Upper lobe of left lung (tissue), 6 donors: ENCODE measurements around the gene RRP1. TPM values are rescaled to one million over a fixed set of nuclear protein-coding genes. Genes with fewer than 3 reads are reported as not detected.
A peak's percentile ranks its signal among the peaks of the same experiment; 100 is the strongest.

ENCODE experiments used
- ATAC-seq, 2 donors: fragments of 200-7000 bp; cut with Tn5 transposase; one replicate each; pipeline ENCODE4 v1.9.1; 2022; ENCODE audit warnings: mild to moderate bottlenecking in 2 of 2, moderate library complexity in 2 of 2; ENCODE audit not compliant: low FRiP score in 2 of 2
- DNase-seq, 2 donors: peaks; one replicate each; pipeline ENCODE4 v3.0.0-alpha.2; 2019 to 2020
- H3K27ac ChIP-seq, 4 donors: fragments of 200-600 bp; sonication (generic); one replicate each; pipeline ENCODE4 v1.5.1; 2016 to 2019
- H3K27me3 ChIP-seq, 4 donors: fragments of 200-600 bp; sonication (generic); one replicate each; pipeline ENCODE4 v1.5.1; 2017 to 2019
- H3K36me3 ChIP-seq, 4 donors: fragments of 200-600 bp; sonication (generic); one replicate each; pipeline ENCODE4 v1.5.1; 2016 to 2019
- H3K4me1 ChIP-seq, 4 donors: fragments of 200-600 bp; sonication (generic); one replicate each; pipeline ENCODE4 v1.5.1; 2018 to 2019
- H3K4me3 ChIP-seq, 4 donors: fragments of 200-600 bp; sonication (generic); one replicate each; pipeline ENCODE4 v1.5.1; 2017 to 2019; ENCODE audit warnings: mild to moderate bottlenecking in 2 of 4, moderate library complexity in 1 of 4
- H3K9me3 ChIP-seq, 4 donors: fragments of 200-600 bp; sonication (generic); one replicate each; pipeline ENCODE4 v1.5.1; 2018 to 2019
- EP300 ChIP-seq, 4 donors: sonication (generic); formaldehyde crosslinking; IDR thresholded peaks; one replicate each; pipeline ENCODE4 v1.5.1; 2017; ENCODE audit warnings: antibody characterized with exemption in 4 of 4, control low read depth in 2 of 4
- POLR2A ChIP-seq, 4 donors: fragments of 450-650 bp; IDR thresholded peaks; one replicate each; pipeline ENCODE4 v1.5.1; 2016 to 2017; ENCODE audit warnings: antibody characterized with exemption in 4 of 4, mild to moderate bottlenecking in 2 of 4
- POLR2AphosphoS5 ChIP-seq, 2 donors: sonication (generic); formaldehyde crosslinking; IDR thresholded peaks; one replicate each; pipeline ENCODE4 v1.5.1; 2017; ENCODE audit warnings: antibody characterized with exemption in 2 of 2
- WGBS, 2 donors: methylation state at CpG; one replicate each; pipeline ENCODE4 v1.1.5; 2017 to 2018; 5-methylcytosine and 5-hydroxymethylcytosine counted together
- total RNA-seq, 6 donors: library from RNA; depleted of rRNA in 4 of 6; stranded (reverse); fragments of >200 nt in 4 of 6; gene quantifications; one replicate each; pipeline versions ENCODE4 v1.1.0 to v1.2.1, GENCODE V29; 2016 to 2021
- TF ChIP-seq, protein P1 (sequence below), 6 experiments: fragments of 450-650 bp in 4 of 6; fragments of 200-600 bp in 2 of 6; sonication (generic) in 2 of 6; IDR thresholded peaks; one replicate each; pipeline ENCODE4 v1.5.1; 2016 to 2019; ENCODE audit warnings: antibody characterized with exemption in 6 of 6
- donor health status: DM: no; HTN: no; CAD: no; lungs with moderate emphysema.
- donor health status: DM: no; HTN: yes; CAD: no; lungs with severe emphysema.

RRP1 gene
- total RNA-seq, 6 donors from 2014 or later = 12.0 to 25.1 (median 20.9) TPM

DNA sequence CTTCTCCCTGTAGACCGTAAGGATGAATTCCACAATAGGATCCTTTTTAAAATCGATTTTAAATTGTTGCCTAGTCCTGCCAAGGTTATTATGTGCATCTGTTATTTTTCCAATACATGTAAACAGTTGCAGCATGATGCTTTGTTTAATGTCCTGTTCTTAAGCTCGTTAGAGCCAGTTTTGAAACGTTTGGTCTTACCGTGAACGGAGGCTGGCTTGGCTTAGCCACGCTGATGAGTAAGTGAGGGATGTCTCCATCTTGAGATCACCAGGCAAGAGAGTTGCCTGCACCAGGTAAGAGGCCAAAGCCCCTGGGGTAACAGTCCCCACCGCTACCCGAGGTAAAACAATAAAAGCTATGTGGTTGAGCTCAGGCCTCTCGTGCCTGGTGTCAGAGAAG, 30.6 kb upstream of the RRP1 start:
- Histone ChIP-seq H3K36me3 (peaks cover 0 to 78% (median 65%) of the 10 kb centered on the region in 4 donors), H3K4me1 (peaks cover 13 to 23% (median 19%) of the 10 kb centered on the region in 4 donors), H3K27me3 (no peaks in the 10 kb centered on the region), H3K4me3 (peak overlapping the region in 2 of 4 donors; percentile 25 to 30), H3K9me3 (no peaks in the 10 kb centered on the region), H3K27ac (peak overlapping the region; percentile 78 to 85 (median 80))
- DNase-seq = no peak
- no peak for ATAC-seq
- TF ChIP-seq EP300 (IDR thresholded peaks at IDR 0.05) (no peak), POLR2A (IDR thresholded peaks at IDR 0.05) (no peak), POLR2AphosphoS5 (IDR thresholded peaks at IDR 0.05) (no peak)
- TF ChIP-seq, protein P1, sequence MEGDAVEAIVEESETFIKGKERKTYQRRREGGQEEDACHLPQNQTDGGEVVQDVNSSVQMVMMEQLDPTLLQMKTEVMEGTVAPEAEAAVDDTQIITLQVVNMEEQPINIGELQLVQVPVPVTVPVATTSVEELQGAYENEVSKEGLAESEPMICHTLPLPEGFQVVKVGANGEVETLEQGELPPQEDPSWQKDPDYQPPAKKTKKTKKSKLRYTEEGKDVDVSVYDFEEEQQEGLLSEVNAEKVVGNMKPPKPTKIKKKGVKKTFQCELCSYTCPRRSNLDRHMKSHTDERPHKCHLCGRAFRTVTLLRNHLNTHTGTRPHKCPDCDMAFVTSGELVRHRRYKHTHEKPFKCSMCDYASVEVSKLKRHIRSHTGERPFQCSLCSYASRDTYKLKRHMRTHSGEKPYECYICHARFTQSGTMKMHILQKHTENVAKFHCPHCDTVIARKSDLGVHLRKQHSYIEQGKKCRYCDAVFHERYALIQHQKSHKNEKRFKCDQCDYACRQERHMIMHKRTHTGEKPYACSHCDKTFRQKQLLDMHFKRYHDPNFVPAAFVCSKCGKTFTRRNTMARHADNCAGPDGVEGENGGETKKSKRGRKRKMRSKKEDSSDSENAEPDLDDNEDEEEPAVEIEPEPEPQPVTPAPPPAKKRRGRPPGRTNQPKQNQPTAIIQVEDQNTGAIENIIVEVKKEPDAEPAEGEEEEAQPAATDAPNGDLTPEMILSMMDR (IDR thresholded peaks at IDR 0.05) = no peak
- WGBS, 2 donors = 72 to 79% methylated on average over 10 of the region's 10 CpGs

DNA sequence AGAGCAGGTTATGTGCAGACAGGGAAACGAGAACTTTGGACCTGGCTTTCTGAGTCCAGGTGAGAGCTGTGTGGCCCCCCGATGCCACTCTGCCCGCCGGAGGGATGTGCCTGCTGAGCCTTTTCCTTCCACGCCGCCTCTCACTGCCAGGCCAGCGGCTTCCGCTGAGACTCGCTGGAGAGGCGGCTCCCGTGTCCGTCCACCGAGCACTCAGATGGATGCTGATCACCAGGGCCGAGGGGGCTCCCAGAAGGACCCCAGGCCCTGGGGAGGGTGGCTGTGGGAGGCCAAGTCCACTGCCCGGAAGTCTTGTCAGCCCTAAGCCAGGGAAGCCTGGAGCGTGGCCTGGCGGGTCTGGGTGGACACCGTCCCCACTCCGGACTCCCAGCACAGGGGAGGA, 29.7 kb upstream of the RRP1 start:
- DNase-seq (peak in 1 of 2 donors; percentile 60), ATAC-seq (no peak)
- peaks cover 0 to 69% (median 56%) of the 10 kb centered on the region in 4 donors for H3K36me3 ChIP-seq
- no peaks in the 10 kb centered on the region for H3K9me3 ChIP-seq
- no peak overlapping the region for H3K4me3 ChIP-seq
- peak overlapping the region in 2 of 4 donors; percentile 80 to 85 for H3K27ac ChIP-seq
- peaks cover 13 to 23% (median 19%) of the 10 kb centered on the region in 4 donors for H3K4me1 ChIP-seq
- 99 to 100% methylated on average over 7 to 12 of the region's 19 CpGs for WGBS, 2 donors
- TF ChIP-seq POLR2AphosphoS5 (IDR thresholded peaks at IDR 0.05) = no peak
- TF ChIP-seq, protein P1 (IDR thresholded peaks at IDR 0.05) = no peak
- no peaks in the 10 kb centered on the region for H3K27me3 ChIP-seq

DNA sequence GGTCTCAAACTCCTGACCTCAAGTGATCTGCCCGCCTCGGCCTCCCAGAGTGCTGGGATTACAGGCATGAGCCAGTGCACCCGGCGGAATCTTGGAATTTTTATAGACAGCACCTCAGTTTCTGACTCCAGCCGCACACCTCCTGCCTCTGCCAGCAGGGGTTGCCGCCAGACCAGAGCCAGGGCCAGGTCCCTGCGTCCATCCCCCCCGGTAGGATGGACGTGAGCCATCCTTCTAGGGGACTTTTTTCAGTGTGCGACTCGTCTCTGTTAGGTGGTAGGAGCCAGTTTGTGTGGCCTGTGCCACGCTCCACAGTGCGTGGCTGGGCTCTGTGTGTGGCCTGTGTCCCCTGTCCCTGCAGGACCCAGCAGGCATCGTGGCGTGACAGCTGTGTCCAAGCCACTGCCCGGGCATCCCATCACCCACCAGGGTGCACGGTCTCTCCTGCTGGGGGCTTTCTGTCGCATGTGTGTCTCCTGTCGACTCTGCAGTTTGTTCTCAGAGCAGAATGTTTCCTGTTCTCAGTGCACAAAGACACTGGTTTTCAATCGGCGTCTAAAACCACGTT, 28.9 kb upstream of the RRP1 start:
- Histone ChIP-seq H3K27ac (no peak overlapping the region), H3K27me3 (no peaks in the 10 kb centered on the region), H3K4me1 (peaks cover 13 to 23% (median 19%) of the 10 kb centered on the region in 4 donors), H3K36me3 (peaks cover 0 to 61% (median 51%) of the 10 kb centered on the region in 4 donors), H3K4me3 (no peak overlapping the region), H3K9me3 (no peaks in the 10 kb centered on the region)
- ATAC-seq (no peak), DNase-seq (peak in 1 of 2 donors; percentile 62)
- no peak for TF ChIP-seq POLR2AphosphoS5 (IDR thresholded peaks at IDR 0.05)
- TF ChIP-seq POLR2A (IDR thresholded peaks at IDR 0.05) = no peak
- TF ChIP-seq, protein P1 (IDR thresholded peaks at IDR 0.05) = no peak
- TF ChIP-seq EP300 (IDR thresholded peaks at IDR 0.05) = no peak
- WGBS, 2 donors = 89 to 91% methylated on average over 17 to 22 of the region's 22 CpGs

DNA sequence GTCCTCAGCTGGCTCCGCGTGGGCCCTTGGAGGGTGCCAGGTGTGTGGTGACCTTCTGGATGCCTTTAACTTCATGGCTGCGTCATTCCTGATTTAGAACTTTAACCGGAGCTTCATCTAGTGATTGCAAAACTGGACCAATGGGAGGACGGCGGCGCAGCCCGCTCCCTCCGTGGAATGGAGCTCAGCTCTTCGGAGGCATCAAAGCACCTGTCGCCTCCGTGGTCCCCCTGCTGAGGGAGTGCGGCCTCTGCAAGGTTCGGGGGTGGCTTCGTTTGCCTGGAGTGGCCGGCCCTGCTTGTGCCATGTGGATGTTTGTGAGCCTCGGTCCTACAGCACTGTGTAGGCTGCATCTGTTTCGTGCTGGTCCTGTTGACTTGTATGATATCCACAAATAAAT, 27.5 kb upstream of the RRP1 start:
- 91% methylated on average over 18 of the region's 18 CpGs; no CpG with 5 or more reads in 1 of the 2 donors for WGBS, 2 donors
- H3K36me3 ChIP-seq = peaks cover 0 to 47% (median 37%) of the 10 kb centered on the region in 4 donors

More for the DNA sequence above, 27.5 kb upstream of the RRP1 start:
- Histone ChIP-seq H3K9me3 (no peaks in the 10 kb centered on the region), H3K27ac (no peak overlapping the region), H3K4me3 (no peak overlapping the region), H3K4me1 (peaks cover 10 to 21% (median 16%) of the 10 kb centered on the region in 4 donors), H3K27me3 (no peaks in the 10 kb centered on the region)
- DNase-seq = peak in 1 of 2 donors; percentile 58
- ATAC-seq = no peak
- TF ChIP-seq POLR2A (IDR thresholded peaks at IDR 0.05) (no peak), EP300 (IDR thresholded peaks at IDR 0.05) (no peak), POLR2AphosphoS5 (IDR thresholded peaks at IDR 0.05) (no peak)
- TF ChIP-seq, protein P1 (IDR thresholded peaks at IDR 0.05) = no peak
